Lower lobe of right lung (tissue), 2 donors: ENCODE data around the gene SMYD1. TPM values are rescaled to one million over a fixed set of nuclear protein-coding genes. Genes with fewer than 3 reads are reported as not detected.

ENCODE experiments used
- ATAC-seq, 2 donors: fragments of 200-7000 bp; cut with Tn5 transposase; one replicate each; pipeline ENCODE4 v1.9.1; 2020 to 2022; ENCODE audit warnings: mild to moderate bottlenecking in 2 of 2, moderate library complexity in 2 of 2
- DNase-seq: peaks from one replicate; pipeline ENCODE4 v3.0.0-alpha.2; 2020
- H3K27ac ChIP-seq: fragments of 200-600 bp; one replicate; pipeline ENCODE4 v1.8.0; 2022
- H3K27me3 ChIP-seq: fragments of 200-600 bp; one replicate; pipeline ENCODE4 v1.8.0; 2022; ENCODE audit warnings: low read depth
- H3K36me3 ChIP-seq: fragments of 200-600 bp; one replicate; pipeline ENCODE4 v1.8.0; 2022; ENCODE audit warnings: mild to moderate bottlenecking
- H3K4me1 ChIP-seq: fragments of 200-600 bp; one replicate; pipeline ENCODE4 v1.8.0; 2022
- H3K4me3 ChIP-seq: fragments of 200-600 bp; one replicate; pipeline ENCODE4 v1.8.0; 2022; ENCODE audit warnings: mild to moderate bottlenecking
- H3K9me3 ChIP-seq: fragments of 200-600 bp; one replicate; pipeline ENCODE4 v1.8.0; 2022
- intact Hi-C: fragments of 100-400 bp; cut with DNase I; formaldehyde crosslinking; loops from one replicate; pipeline ENCODE4 v1.11.0; 2022
- total RNA-seq: library from RNA; stranded (reverse); fragmentation: NEBNext Ultra II Directional; extraction: Animal tissue kit (Norgen Biotek cat#: 25700); gene quantifications from one replicate; pipeline ENCODE4 v1.2.1, GENCODE V29; 2021
- TF ChIP-seq, protein P1 (sequence below): fragments of 200-600 bp; IDR thresholded peaks from one replicate; pipeline ENCODE4 v1.8.0; 2022; ENCODE audit warnings: antibody characterized with exemption, mild to moderate bottlenecking
- donor health status: DM: no; HTN: yes; CAD: no; lungs with severe emphysema.

SMYD1 gene
- total RNA-seq, 1 donor from 2014 or later = not detected

DNA sequence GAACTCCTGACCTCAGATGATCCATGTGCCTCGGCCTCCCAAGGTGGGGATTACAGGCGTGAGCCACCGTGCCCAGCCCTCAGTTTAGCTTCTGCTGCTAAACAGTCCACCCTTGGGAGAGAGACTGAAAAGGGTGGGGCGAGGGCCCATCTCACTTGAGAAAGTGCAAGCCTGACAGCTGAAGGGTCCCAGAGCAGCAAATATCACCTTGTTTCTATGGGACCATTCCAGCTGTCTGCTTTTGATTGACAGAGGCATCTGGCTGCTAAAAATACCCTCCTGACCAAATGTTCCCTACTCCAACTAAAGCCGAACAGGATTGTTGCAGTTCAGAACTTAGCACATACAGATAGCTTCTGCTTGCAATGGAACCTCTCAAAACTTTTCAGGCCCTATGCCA, 436 bp upstream of the SMYD1 start:
- no peak for ATAC-seq
- Histone ChIP-seq H3K36me3 (no peaks in the 10 kb centered on the region), H3K4me3 (no peak overlapping the region), H3K27ac (no peak overlapping the region), H3K9me3 (no peaks in the 10 kb centered on the region), H3K4me1 (no peaks in the 10 kb centered on the region), H3K27me3 (no peaks in the 10 kb centered on the region)
- DNase-seq = no peak
- TF ChIP-seq, protein P1, sequence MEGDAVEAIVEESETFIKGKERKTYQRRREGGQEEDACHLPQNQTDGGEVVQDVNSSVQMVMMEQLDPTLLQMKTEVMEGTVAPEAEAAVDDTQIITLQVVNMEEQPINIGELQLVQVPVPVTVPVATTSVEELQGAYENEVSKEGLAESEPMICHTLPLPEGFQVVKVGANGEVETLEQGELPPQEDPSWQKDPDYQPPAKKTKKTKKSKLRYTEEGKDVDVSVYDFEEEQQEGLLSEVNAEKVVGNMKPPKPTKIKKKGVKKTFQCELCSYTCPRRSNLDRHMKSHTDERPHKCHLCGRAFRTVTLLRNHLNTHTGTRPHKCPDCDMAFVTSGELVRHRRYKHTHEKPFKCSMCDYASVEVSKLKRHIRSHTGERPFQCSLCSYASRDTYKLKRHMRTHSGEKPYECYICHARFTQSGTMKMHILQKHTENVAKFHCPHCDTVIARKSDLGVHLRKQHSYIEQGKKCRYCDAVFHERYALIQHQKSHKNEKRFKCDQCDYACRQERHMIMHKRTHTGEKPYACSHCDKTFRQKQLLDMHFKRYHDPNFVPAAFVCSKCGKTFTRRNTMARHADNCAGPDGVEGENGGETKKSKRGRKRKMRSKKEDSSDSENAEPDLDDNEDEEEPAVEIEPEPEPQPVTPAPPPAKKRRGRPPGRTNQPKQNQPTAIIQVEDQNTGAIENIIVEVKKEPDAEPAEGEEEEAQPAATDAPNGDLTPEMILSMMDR = no peak
- intact Hi-C loops = no loop called here

DNA sequence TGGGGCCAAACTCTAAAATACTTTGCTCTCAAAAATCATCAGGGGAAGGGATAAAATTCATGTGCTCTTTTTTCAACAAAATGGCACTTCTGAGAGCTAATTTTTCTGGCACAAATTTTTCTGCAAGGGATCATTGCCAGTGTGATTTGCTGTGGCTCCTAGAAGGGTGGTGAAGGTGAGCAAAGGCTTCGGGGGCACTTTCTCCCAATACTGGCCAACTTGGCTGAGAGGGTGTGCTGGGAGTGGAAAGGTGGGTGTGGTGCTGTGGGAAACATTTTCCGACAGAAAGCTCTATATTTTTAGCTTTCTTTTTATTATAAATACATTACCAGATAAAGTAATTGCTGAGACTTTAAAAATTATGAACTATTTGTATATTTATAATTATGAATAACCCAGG, 419 bp downstream of the SMYD1 start:
- Histone ChIP-seq H3K27ac (no peak overlapping the region), H3K4me3 (no peak overlapping the region), H3K9me3 (no peaks in the 10 kb centered on the region), H3K4me1 (no peaks in the 10 kb centered on the region), H3K36me3 (no peaks in the 10 kb centered on the region), H3K27me3 (no peaks in the 10 kb centered on the region)
- TF ChIP-seq, protein P1 = no peak
- ATAC-seq (no peak), DNase-seq (no peak)
- intact Hi-C loops = no loop called here

DNA sequence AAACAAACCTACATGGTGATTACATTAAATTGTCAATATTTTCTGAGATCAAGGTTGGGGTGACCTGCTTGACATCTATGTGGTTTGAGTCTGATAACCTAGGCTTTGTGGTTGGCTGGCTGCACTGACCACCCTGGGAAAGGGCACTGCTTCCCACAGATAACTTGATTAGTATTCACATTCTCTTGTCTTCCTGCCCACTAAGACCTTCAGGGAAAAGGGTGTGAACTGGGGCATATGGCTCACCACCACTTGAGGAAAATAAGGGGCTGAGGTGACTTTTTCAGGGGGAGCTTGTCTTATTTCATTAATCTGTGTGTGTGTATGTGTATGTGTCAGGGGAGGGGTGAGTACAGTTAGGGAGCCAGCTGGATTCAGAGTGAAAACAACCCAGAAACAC, 1.5 kb downstream of the SMYD1 start:
- H3K27ac ChIP-seq = no peak overlapping the region
- DNase-seq (no peak), ATAC-seq (no peak)
- no peaks in the 10 kb centered on the region for H3K36me3 ChIP-seq
- H3K27me3 ChIP-seq = no peaks in the 10 kb centered on the region
- intact Hi-C loops = no loop called here
- no peak overlapping the region for H3K4me3 ChIP-seq
- TF ChIP-seq, protein P1 = no peak
- H3K4me1 ChIP-seq = no peaks in the 10 kb centered on the region
- no peaks in the 10 kb centered on the region for H3K9me3 ChIP-seq

DNA sequence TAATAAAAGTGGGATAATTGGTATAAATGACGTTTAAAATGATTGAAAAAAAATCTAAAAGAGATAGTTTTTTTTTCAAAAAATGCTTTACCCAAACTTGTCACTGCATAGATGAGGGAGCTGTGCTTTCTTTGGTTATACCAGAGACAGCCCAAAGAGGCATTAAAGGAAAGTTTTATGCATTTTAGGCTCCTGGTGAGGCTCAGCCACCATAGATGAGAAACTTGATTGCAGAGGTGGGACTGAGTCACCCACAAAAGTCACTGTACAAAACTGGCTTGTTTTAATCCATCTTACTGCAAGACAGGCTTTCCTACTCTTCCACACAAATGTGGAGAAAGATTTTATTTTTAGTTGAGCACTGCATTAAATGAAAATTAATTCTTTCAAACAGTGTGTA, 2.4 kb downstream of the SMYD1 start:
- no peaks in the 10 kb centered on the region for H3K27me3 ChIP-seq
- intact Hi-C loops = no loop called here
- H3K27ac ChIP-seq = no peak overlapping the region
- no peaks in the 10 kb centered on the region for H3K36me3 ChIP-seq
- ATAC-seq (no peak), DNase-seq (no peak)
- no peaks in the 10 kb centered on the region for H3K9me3 ChIP-seq
- H3K4me1 ChIP-seq = peaks cover 2% of the 10 kb centered on the region
- H3K4me3 ChIP-seq = no peak overlapping the region
- TF ChIP-seq, protein P1 = no peak

DNA sequence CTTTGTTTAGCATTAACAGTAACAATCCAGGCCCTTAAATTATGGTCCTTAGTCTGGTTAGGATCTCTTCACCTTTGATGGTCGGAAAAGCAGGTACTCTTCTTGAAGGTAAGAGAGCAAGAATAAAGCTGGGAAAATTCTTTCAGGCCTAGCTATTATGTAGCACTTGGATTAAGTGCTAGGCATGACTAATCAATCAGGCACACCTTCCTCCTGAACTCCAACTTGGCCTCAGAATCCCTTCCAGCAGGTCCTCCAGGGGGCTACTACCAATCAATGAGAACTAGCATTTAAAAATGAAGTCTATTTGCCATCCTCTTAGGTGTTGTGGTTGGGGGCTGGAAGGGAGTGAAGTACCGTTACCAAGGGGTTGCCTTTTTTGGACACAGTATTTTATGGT, 3.7 kb downstream of the SMYD1 start:
- no peak for DNase-seq
- no peak overlapping the region for H3K27ac ChIP-seq
- no peak overlapping the region for H3K4me3 ChIP-seq
- intact Hi-C loops = no loop called here
- no peaks in the 10 kb centered on the region for H3K9me3 ChIP-seq
- TF ChIP-seq, protein P1 = no peak
- ATAC-seq = no peak
- H3K27me3 ChIP-seq = no peaks in the 10 kb centered on the region
- H3K4me1 ChIP-seq = peaks cover 5% of the 10 kb centered on the region
- H3K36me3 ChIP-seq = no peaks in the 10 kb centered on the region

DNA sequence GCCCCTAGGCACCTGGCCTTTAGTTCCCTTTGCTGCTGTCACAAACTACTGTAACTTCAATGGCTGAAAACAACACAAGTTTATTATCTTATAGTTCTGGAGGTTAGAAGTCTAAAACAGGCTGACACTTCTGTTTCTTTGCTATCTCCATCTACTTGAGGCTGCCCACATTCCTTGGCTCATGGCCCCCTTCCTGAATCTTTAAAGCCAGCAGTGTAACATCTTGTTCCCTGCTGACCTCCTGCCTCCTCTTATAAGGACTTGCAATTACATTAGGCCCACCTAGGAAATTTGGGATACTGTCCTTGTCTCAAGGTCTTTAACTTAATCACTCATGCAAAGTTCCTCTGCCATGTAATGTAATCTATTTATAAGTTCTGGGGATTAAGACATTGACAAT, 6.5 kb downstream of the SMYD1 start:
- no peak overlapping the region for H3K27ac ChIP-seq
- no peak overlapping the region for H3K4me3 ChIP-seq
- no peaks in the 10 kb centered on the region for H3K36me3 ChIP-seq
- TF ChIP-seq, protein P1 = no peak
- H3K27me3 ChIP-seq = no peaks in the 10 kb centered on the region
- H3K4me1 ChIP-seq = peaks cover 5% of the 10 kb centered on the region
- DNase-seq (no peak), ATAC-seq (no peak)
- no peaks in the 10 kb centered on the region for H3K9me3 ChIP-seq
- intact Hi-C loops = no loop called here
